Activated T-helper 1 cell treated with anti-CD3 and anti-CD28 coated beads, Interleukin-2, amount 50 U/mL, for 16 hours (primary cell): ENCODE results near the gene HGFAC.
"Not testable (repeated sequence)": the region's sequence is repeated elsewhere in the genome, so short reads cannot be mapped to it uniquely, and the experiment has no call there.

ENCODE experiments used
- DNase-seq, 2 donors: peaks; one replicate each; pipeline ENCODE4 v3.0.0-alpha.2; 2020; ENCODE audit warnings: low read depth in 1 of 2, low spot score in 1 of 2

HGFAC gene

DNA sequence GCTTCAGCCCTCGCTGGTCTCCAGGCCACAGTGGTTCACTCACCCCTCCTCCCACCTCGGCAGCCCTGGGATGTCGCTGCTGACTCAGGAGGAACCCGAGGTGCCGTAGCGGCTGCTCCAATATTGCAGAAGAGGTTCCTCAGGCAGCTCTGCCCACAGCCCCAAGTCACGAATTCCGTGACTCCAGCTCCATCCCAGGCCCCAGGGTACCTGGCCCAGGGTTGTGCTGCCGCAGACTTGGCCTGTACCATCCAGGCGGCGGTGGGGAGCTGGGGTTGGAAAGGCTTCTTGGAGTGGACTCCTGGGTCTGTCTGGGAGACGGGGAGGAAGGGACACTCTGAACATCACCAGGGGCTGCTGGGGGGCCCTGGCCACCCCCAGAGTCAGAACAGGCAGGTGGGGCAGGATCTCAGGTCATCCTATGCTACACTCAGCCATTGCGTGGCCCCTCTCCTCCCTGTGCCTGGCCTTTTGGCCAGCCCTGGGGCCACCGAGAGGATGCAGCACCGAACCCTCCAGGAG, 728 bp upstream of the HGFAC start:
- DNase-seq, result no peak

DNA sequence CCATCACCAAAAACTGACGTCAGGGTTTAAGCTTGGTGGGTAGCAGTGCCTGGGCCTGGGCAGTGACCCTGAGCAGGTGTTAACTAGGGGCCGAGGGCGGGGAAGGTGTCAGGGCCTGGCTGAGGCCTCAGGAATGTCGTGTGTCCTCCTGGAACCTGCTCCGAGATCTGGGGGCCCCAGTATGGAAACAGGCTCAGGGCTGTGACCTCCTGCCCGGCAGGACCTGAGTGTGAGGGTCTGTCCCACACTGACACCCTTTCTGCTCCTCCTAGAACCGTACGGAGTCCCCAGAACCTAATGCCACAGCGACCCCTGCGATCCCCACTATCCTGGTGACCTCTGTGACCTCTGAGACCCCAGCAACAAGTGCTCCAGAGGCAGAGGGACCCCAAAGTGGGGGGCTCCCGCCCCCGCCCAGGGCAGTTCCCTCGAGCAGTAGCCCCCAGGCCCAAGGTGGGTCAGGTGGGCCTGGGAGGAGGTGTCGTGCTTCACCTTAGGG, 741 bp downstream of the HGFAC start:
- no peak for DNase-seq

DNA sequence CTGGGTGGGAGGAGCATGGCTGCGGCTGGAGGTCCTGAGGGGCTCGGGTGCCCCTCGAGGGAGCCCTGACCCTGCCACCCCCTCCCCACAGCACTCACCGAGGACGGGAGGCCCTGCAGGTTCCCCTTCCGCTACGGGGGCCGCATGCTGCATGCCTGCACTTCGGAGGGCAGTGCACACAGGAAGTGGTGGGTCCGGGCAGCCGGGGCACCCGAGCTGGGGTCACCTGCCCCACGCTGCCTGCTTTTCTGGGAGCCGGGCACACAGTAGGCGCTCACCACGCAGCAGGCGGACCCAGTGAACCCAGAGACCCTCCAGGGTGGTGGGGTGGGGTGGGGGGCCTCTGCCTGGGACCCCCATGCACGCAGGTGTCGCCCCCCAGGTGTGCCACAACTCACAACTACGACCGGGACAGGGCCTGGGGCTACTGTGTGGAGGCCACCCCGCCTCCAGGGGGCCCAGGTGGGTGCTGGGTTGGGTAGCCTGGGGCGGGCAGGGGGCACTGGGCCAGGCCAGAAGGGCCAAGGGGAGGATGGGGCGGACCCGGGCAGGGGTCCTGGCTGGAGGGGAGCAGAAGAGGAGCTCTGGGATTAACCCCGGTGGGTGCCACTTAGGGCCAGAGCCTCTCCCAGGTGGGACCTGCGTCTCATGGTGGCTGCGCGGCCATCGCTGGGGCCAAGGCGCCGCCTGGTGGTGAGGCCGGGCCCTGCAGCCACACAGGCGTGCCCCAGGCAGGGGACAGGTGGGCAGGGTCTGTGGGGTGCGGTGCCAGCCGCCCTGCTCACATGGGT, 1.4 kb downstream of the HGFAC start:
- DNase-seq, result peak; percentile 34 to 40

DNA sequence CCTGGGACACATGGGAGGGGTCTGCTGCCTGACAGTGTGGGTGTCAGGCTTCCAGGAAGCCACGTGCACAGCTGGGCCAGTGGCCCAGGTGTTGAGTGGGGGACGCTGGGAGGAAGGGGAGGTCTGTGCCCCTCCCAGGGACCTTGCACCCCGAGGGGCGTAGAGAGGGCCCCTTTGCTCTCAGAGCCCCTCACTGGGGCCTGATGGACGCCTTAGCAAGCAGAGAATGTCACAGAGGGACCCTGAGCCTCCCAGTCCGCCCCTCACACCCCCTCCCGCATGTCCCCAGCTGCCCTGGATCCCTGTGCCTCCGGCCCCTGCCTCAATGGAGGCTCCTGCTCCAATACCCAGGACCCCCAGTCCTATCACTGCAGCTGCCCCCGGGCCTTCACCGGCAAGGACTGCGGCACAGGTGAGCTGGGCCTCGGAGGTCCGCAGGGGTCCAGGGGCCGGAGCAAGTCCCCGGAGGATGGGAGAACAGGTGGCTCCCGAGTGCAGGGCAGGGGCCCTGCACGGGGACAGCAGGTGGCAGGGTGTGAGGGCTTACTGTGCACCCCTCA, 2.1 kb downstream of the HGFAC start:
- DNase-seq, result no peak

GRCh38 chr4:3444351-3445110, 2.8 kb downstream of the HGFAC start:
- no peak for DNase-seq

GRCh38 chr4:3445111-3445820, 3.5 kb downstream of the HGFAC start:
- no peak for DNase-seq

DNA sequence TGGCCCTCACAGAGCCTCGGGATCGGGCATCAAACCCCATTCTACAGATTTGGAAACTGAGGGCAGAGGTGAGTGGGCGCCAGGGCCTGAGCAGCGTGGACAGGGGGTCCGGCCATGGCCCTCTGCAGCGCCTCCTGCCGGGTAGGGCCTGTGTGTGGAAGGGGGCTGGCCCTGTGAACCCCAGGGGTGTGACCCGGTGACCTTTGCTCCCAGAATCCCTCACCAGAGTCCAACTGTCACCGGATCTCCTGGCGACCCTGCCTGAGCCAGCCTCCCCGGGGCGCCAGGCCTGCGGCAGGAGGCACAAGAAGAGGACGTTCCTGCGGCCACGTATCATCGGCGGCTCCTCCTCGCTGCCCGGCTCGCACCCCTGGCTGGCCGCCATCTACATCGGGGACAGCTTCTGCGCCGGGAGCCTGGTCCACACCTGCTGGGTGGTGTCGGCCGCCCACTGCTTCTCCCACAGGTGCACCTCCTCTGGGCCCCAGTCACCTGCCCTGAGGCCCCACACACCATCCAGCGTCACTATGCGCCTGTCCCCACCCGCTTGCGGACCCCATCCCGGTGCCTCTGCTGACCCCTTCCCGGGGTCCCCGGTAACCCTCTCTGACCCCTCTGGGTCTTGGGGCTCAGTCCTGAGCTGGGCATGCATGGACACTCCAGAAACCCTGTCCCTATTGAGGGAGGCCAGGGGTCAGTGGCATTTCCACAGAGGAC, 4.2 kb downstream of the HGFAC start:
- DNase-seq, result no peak

DNA sequence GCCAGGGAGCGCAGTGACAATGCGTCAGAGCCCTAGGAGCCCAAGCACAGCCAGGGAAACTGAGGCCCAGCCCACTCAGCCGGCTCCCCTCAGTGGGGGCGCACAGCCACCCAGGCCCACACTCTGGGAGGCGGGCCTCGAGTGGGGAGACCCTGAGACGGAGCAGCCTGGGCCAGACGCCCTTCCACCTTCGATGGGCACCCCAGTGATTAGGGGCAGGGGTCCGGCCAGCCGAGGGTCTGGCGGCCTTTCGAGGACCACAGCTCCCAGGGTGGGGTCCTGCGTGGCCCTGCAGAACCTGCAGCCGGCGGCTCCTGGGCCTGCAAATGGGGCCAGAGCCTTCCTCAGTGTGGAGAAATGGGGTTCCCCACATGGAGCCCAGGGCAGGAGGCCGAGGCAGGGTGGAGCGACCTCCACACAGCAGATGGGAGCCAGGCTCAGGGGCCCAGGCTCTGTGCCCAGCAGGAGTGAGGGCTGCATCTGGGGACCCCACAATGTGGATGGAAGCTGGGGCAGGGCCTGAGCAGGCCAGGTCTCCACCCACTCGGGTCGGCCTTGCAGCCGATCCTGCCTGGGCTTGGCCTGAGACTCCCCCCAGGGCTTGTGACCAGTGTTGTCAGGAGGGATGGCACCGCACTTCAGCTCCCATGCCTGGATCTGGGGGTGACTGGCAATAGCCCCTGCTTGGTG, 5.0 kb downstream of the HGFAC start:
- no peak for DNase-seq

- DNase-seq, result no peak
Measured at GRCh38 chr4:3447431-3448395, 5.9 kb downstream of the HGFAC start.

- no peak for DNase-seq
Measured at GRCh38 chr4:3449047-3449573, 7.3 kb downstream of the HGFAC start.

- DNase-seq, result no peak
Measured at GRCh38 chr4:3449574-3450534, 8.1 kb downstream of the HGFAC start.

- DNase-seq, result no peak
Measured at GRCh38 chr4:3450643-3451042, 8.9 kb downstream of the HGFAC start.

GRCh38 chr4:3451956-3452355, 10.2 kb downstream of the HGFAC start:
- no peak for DNase-seq

GRCh38 chr4:3452376-3452775, 10.6 kb downstream of the HGFAC start:
- DNase-seq, result no peak

DNA sequence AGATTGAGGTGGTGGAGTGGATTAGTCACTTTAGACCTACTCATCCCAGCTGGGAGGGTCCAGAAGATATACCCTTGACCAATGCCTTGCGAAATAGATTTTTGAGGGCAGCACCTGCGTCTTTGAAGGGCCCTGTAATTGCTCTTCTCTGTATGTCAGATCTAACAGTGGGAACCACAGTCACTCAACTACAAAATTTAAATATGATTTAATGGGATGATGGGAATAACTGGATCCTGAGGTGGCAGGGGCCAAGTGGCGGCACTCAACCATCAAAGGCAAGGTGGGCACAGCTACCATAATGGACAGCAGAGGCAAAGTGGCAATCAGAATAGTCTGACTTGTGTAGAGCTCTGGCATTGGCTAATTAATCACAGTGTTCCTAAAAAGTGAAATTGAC, 13.8 kb downstream of the HGFAC start:
- DNase-seq, result not testable (repeated sequence)

DNA sequence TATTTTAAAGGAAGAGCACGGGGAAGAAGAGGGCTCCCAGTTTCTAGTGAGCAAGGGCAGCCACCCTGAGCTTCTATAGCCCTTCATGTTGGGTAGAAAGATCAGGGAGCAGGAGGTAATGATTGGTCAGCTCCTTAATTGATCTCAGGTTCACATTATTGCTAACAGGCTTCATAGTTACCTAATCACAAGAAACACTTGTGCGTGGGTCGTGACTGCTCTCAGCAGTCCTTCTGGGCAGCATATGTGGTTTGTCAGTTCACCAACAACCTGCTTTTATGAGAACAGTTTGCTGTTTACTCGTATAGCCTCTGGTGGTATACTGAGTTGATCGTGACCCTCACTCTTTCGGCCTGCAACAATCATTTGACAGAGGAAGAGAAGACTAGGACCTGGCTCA, 16.6 kb downstream of the HGFAC start:
- no peak for DNase-seq

- DNase-seq, result not testable (repeated sequence)
Measured at GRCh38 chr4:3459156-3459555, 17.4 kb downstream of the HGFAC start.
